Upper lobe of right lung (tissue), 1 donor: ENCODE results near the gene SMIM29. TPM values are rescaled to one million over a fixed set of nuclear protein-coding genes. Genes with fewer than 3 reads are reported as not detected.
"Not testable (repeated sequence)": the region's sequence is repeated elsewhere in the genome, so short reads cannot be mapped to it uniquely, and the experiment has no call there.

Source experiments
- ATAC-seq: fragments of 200-7000 bp; cut with Tn5 transposase; one replicate; pipeline ENCODE4 v1.9.1; 2020; ENCODE audit warnings: mild to moderate bottlenecking, moderate library complexity
- DNase-seq: peaks from one replicate; pipeline ENCODE4 v3.0.0-alpha.2; 2020
- H3K27ac ChIP-seq: fragments of 200-600 bp; one replicate; pipeline ENCODE4 v1.8.0; 2022
- H3K27me3 ChIP-seq: fragments of 200-600 bp; one replicate; pipeline ENCODE4 v1.8.0; 2022; ENCODE audit warnings: mild to moderate bottlenecking
- H3K36me3 ChIP-seq: fragments of 200-600 bp; one replicate; pipeline ENCODE4 v1.8.0; 2022
- H3K4me1 ChIP-seq: fragments of 200-600 bp; one replicate; pipeline ENCODE4 v1.8.0; 2022
- H3K4me3 ChIP-seq: fragments of 200-600 bp; one replicate; pipeline ENCODE4 v1.8.0; 2022; ENCODE audit warnings: mild to moderate bottlenecking
- H3K9me3 ChIP-seq: fragments of 200-600 bp; one replicate; pipeline ENCODE4 v1.8.0; 2022
- intact Hi-C: fragments of 100-400 bp; cut with DNase I; formaldehyde crosslinking; loops from one replicate; pipeline ENCODE4 v1.11.0; 2022
- total RNA-seq: library from RNA; stranded (reverse); fragmentation: NEBNext Ultra II Directional; extraction: Animal tissue kit (Norgen Biotek cat#: 25700); gene quantifications from one replicate; pipeline ENCODE4 v1.2.1, GENCODE V29; 2021
- TF ChIP-seq, protein P1 (sequence below): fragments of 200-600 bp; IDR thresholded peaks from one replicate; pipeline ENCODE4 v1.8.0; 2022; ENCODE audit warnings: antibody characterized with exemption
- donor health status: DM: no; HTN: yes; CAD: no; lungs with severe emphysema.

Gene SMIM29
- total RNA-seq, 1 donor from 2014 or later: 32.6 TPM

DNA sequence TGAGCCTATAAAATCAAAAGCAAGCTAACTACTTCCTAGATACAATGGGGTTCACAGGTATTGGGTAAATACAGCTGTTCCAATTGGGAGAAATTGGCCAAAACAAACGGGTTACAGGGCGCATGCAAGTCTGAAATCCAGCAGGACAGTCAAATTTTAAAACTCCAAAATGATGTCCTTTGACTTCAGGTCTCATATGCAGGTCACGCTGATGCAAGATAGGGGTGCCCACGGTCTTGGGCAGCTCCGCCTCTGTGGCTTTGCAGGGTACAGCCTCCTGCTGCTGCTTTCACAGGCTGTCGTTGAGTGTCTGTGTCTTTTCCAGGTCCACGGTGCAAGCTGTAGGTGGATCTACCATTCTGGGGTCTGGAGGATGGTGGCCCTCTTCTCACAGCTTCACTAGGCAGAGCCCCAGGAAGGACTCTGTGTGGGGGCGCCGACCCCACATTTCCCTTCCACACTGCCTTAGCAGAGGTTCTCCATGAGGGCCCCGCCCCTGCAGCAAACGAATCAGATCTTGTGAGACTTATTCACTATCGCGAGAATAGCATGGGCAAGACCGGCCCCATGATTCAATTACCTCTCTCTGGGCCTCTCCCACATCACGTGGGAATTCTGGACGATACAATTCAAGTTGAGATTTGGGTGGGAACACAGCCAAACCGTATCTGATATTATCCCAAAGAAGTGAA lies 11.9 kb upstream of the SMIM29 start:
- Histone ChIP-seq H3K27ac (no peak overlapping the region), H3K9me3 (peaks cover 3% of the 10 kb centered on the region), H3K4me1 (no peaks in the 10 kb centered on the region), H3K27me3 (no peaks in the 10 kb centered on the region), H3K4me3 (no peak overlapping the region), H3K36me3 (no peaks in the 10 kb centered on the region)
- DNase-seq (peak; percentile 37), ATAC-seq (no peak)
- TF ChIP-seq, protein P1, sequence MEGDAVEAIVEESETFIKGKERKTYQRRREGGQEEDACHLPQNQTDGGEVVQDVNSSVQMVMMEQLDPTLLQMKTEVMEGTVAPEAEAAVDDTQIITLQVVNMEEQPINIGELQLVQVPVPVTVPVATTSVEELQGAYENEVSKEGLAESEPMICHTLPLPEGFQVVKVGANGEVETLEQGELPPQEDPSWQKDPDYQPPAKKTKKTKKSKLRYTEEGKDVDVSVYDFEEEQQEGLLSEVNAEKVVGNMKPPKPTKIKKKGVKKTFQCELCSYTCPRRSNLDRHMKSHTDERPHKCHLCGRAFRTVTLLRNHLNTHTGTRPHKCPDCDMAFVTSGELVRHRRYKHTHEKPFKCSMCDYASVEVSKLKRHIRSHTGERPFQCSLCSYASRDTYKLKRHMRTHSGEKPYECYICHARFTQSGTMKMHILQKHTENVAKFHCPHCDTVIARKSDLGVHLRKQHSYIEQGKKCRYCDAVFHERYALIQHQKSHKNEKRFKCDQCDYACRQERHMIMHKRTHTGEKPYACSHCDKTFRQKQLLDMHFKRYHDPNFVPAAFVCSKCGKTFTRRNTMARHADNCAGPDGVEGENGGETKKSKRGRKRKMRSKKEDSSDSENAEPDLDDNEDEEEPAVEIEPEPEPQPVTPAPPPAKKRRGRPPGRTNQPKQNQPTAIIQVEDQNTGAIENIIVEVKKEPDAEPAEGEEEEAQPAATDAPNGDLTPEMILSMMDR: no peak
- intact Hi-C loops: no loop called here

DNA sequence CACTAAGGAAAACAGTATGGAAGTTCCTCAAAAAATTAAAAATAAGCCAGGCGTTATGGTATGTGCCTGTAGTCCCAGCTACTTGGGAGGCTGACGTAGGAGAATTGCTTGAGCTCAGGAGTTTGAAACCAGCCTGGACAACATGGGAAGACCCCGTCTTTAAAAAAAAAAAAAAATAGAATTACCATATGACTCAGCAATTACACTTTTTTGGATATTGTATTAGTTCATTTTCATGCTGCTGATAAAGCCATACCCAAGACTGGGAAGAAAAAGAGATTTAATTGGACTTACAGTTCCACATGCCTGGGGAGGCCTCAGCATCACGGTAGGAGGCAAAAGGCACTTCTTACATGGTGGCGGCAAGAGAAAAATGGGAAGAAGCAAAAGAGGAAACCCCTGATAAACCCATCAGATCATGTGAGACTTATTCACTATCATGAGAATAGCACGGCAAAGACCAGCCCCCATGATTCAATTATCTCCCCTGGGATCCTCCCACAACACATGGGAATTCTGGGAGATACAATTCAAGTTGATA lies 10.8 kb upstream of the SMIM29 start:
- Histone ChIP-seq H3K27ac (no peak overlapping the region), H3K4me3 (no peak overlapping the region), H3K27me3 (no peaks in the 10 kb centered on the region), H3K4me1 (no peaks in the 10 kb centered on the region), H3K9me3 (peaks cover 3% of the 10 kb centered on the region), H3K36me3 (no peaks in the 10 kb centered on the region)
- peak; percentile 3 for DNase-seq
- no peak for ATAC-seq
- TF ChIP-seq, protein P1: no peak
- intact Hi-C loops: no loop called here

DNA sequence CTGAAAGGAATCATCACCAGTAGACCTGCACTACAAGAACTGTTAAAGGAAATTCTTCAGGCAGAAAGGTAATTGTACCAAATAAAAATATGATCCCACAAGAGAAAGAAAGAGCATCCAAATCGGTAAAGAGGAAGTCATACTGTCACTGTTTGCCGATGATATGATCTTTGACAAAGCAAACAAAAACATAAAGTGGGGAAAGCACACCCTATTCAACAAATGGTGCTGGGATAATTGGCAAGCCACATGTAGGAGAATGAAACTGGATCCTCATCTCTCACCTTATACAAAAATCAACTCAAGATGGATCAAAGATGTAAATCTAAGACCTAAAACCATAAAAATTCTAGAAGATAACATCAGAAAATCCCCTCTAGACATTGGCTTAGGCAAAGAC lies 3.6 kb upstream of the SMIM29 start:
- H3K4me3 ChIP-seq, DNase-seq, H3K27me3 ChIP-seq, H3K36me3 ChIP-seq, H3K9me3 ChIP-seq, intact Hi-C loops, H3K27ac ChIP-seq, ATAC-seq: not testable (repeated sequence)
- peaks cover 15% of the 10 kb centered on the region for H3K4me1 ChIP-seq

DNA sequence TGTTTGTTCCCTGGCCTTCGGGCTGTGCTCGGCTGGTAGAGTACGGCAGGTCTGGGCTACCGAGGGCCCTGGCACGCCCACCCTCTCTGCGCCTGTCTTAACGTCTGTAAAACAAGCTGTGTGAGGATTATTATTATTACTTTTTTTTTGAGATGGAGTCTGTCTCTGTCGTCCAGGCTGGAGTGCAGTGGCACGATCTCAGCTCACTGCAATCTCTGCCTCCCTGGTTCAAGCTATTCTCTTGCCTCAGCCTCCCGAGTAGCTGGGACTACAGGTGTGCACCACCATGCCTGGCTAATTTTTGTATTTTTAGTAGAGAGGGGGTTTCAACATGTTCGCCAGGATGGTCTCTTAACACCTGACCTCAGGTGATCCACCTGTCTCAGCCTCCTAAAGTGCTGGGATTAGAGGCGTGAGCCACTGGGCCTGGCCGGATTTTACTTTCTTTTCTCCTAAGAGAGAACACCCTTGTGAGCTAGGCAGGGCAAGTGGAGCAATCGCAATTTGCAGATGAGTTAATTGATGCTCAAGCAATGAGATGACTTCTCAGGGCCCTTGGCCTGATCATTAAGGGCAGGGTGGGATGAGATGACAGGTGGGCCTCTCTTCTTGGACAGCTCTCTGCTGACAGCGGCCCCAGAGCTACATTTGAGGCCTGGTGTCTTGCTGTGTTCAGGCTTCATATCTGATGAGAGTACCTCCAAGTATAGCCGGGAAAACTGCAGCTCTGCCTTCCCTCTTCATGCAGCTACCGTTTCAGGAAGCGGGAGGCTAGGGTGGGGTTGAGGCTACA lies 859 bp upstream of the SMIM29 start:
- peak; percentile 57 for ATAC-seq
- intact Hi-C loops: loop anchor here (10.0 kb wide), 1 partner anchor 165 kb away; no protein-coding TSS in a partner anchor
- no peaks in the 10 kb centered on the region for H3K27me3 ChIP-seq

DNA sequence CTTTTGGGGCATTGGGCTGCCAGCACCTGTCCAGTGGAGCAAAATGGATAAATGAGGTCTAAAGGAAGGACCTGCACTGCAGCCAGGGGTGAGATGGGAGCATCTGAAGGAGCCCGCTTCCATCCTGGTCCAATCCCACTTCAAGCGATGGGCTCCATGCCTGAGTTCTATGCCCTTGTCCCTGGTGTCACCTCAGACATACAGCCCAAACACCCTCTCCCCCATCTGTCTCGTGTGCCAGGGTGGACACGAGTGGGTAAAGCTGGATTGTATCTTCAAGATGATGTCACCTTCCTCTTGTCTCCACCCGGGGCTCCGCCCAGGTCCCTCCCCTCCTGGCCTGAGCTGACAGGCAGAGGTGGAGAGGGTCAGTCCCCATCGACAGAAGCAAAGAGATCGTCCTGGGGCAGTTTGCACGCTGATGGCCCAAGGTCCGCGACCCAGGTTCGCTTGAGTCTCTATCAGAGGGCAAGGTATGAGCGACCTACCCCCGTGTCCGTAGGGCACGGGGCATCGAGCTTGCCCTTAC lies 544 bp downstream of the SMIM29 start:
- DNase-seq (peak; percentile 85), ATAC-seq (peak; percentile 51)
- H3K27me3 ChIP-seq: no peaks in the 10 kb centered on the region
- H3K9me3 ChIP-seq: no peaks in the 10 kb centered on the region
- peaks cover 28% of the 10 kb centered on the region for H3K4me1 ChIP-seq
- H3K36me3 ChIP-seq: no peaks in the 10 kb centered on the region
- peak overlapping the region; percentile 93 for H3K27ac ChIP-seq
- peak overlapping the region; percentile 96 for H3K4me3 ChIP-seq
- intact Hi-C loops: loop anchor here (10.0 kb wide), 1 partner anchor 167 kb away; no protein-coding TSS in a partner anchor
- TF ChIP-seq, protein P1: no peak

More for the DNA sequence above, 859 bp upstream of the SMIM29 start:
- no peaks in the 10 kb centered on the region for H3K9me3 ChIP-seq
- no peaks in the 10 kb centered on the region for H3K36me3 ChIP-seq
- H3K27ac ChIP-seq: peak overlapping the region; percentile 93
- peak overlapping the region; percentile 96 for H3K4me3 ChIP-seq
- H3K4me1 ChIP-seq: peaks cover 15% of the 10 kb centered on the region
- no peak for DNase-seq
- TF ChIP-seq, protein P1: no peak
